ENCODE results near the gene HDGFL2. TPM values are rescaled to one million over a fixed set of nuclear protein-coding genes. Genes with fewer than 3 reads are reported as not detected.

The HDGFL2 gene
- total RNA-seq (2021; ENCODE audit: unreplicated experiment) (75.2 TPM), Bru-seq, nascent RNA (percentile 51 among the genes with signal in this experiment), BruChase-seq, experiment 1, labeled RNA remaining after a 6-hour chase (percentile 64 among the genes with signal in this experiment), BruChase-seq, experiment 2, labeled RNA remaining after a 2-hour chase (percentile 60 among the genes with signal in this experiment)
- polyA plus RNA-seq (2012): 47.5 and 53.8 TPM in 2 replicates
- long read RNA-seq, transcript HDGFL2-210 (16 exons, 2,255 nt): minor isoform, 30 of 228 reads
- long read RNA-seq, transcript HDGFL2-208 (16 exons, 2,281 nt): major isoform, 84 of 228 reads
- long read RNA-seq, partial matches to known transcripts: 107 of 228 reads
- long read RNA-seq, other reads (novel, unspliced or antisense): 7 of 228 reads

DNA sequence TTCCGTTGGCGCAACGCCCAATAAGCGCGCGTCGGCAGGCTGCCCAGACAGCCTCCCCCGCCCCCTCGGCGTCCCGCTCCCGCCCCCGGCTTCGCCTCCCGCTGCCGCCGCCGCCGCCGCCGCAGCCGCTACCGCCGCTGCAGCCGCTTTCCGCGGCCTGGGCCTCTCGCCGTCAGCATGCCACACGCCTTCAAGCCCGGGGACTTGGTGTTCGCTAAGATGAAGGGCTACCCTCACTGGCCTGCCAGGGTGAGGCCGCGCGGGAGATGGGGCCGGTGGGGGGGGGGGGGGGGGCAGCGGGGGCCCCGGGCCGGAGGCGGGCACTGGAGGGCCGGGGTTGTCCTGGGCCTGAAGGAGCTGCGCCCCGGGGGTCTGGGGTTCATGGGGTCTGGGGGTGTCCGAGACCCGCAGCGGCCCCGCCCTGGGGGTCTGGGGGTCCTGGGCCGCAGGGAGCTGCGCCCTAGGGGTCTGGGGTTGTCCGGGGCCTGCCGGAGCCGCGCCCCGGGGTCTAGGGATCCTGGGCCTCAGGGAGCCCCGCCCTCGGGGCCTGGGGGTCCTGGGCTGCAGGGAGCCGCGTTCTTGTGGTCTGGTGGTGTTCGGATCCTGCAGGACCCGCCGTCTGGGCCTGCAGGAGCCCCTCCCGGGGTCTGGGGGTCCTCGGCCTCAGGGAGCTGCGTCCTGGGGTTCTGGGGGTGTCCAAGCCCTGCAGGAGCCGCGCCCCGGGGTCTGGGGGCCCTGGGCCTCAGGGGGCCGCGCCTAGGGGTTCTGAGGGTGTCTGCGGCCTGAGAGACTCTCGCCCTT, at the start of gene HDGFL2:
Gene HDGFL2 (plus strand): TSS at position 124 of the 801 bp plus-strand sequence. CDS start 54 bp downstream, at position 178.
- intact Hi-C loops (cut with micrococcal nuclease): no loop called here

DNA sequence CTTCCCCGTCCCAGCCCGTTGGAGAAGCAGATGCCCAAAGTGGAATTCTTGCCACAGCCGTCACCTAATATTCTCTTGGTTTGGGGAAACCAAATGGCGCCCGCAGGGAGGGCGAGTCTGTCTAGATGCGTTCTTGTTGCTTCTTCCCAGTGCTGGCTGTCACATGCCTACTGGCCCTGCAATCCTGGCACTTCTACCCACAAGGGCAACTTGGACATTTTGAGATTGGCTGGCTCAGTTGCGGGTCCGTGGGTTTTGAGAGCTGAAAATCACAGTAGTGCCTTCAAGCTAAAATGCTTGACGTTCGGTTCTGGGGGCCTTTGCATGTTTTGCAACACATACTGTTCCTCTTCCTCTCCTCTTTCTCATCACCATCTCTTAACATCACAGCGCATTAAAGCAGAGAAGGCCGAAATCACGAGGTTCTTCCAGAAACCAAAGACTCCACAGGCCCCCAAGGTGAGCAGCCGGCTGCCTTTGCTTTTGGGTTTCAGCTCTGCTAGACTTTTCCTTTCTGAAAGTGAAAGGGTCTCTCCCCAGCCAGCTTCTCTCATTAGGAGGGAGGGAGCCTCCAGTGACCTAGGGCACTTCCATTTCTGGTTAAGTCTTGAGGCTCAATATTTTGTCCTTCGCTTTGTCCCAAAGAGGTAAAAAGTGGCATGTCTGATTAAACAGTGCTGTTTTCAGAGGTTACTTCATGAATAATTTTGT, 48.5 kb upstream of the HDGFL2 start:
- H3K9me3 ChIP-seq (ENCODE audit: control insufficient read depth in 1 of 2, insufficient read depth in 1 of 2, low read depth in 1 of 2, low read length in 2 of 2): no peaks in the 10 kb centered on the region
- no peak overlapping the region for H2AFZ ChIP-seq (ENCODE audit: low read depth, low read length, poor library complexity, severe bottlenecking)
- no peaks in the 10 kb centered on the region for H3K9me2 ChIP-seq (ENCODE audit: insufficient read depth)
- ChIA-PET CTCF (no interaction called here), RAD21 (ENCODE audit: low non-redundant PET in 1 of 2, low total read pairs in 2 of 2, uncharacterized antibody in 2 of 2, unreplicated experiment in 2 of 2) (no interaction called here), POLR2A (no interaction called here)
- H3K79me2 ChIP-seq (ENCODE audit: insufficient read depth, low read length): peaks cover 33% of the 10 kb centered on the region
- DNase-seq (ENCODE audit: low read depth, low spot score) (no peak), ATAC-seq (no peak)
- H3K4me3 ChIP-seq (replicated peaks in 1 of 2; ENCODE audit: low read depth in 1 of 2, low read length in 2 of 2): no peak overlapping the region
- H3K4me2 ChIP-seq (ENCODE audit: low read length): no peak overlapping the region
- no TSS peak for BruUV-seq (replicated peaks)
- intact Hi-C loops (cut with micrococcal nuclease): no loop called here
- no peak overlapping the region for H3K9ac ChIP-seq (ENCODE audit: low read length)
- no peak for TF ChIP-seq JUND (IDR thresholded peaks at IDR 0.05)
- no peak for TF ChIP-seq EGR1 (IDR thresholded peaks at IDR 0.05; ENCODE audit: low read depth)
- TF ChIP-seq EZH2 (IDR thresholded peaks at IDR 0.05): no peak
- TF ChIP-seq POLR2A (IDR thresholded peaks at IDR 0.05; ENCODE audit: borderline replicate concordance, extremely low read depth, insufficient read depth, insufficient read length): no peak
- TF ChIP-seq, protein P1, sequence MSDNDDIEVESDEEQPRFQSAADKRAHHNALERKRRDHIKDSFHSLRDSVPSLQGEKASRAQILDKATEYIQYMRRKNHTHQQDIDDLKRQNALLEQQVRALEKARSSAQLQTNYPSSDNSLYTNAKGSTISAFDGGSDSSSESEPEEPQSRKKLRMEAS (IDR thresholded peaks at IDR 0.05): no peak
- no peak for TF ChIP-seq FOSL1 (IDR thresholded peaks at IDR 0.05; ENCODE audit: low read depth)
- TF ChIP-seq, protein P2, sequence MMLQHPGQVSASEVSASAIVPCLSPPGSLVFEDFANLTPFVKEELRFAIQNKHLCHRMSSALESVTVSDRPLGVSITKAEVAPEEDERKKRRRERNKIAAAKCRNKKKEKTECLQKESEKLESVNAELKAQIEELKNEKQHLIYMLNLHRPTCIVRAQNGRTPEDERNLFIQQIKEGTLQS (IDR thresholded peaks at IDR 0.05): no peak
- no peak for TF ChIP-seq TCF7L2 (IDR thresholded peaks at IDR 0.05; ENCODE audit: borderline replicate concordance, extremely low read depth, insufficient read depth, insufficient read length)
- no peak for TF ChIP-seq ZFX (IDR thresholded peaks at IDR 0.05)
- TF ChIP-seq CBX3 (IDR thresholded peaks at IDR 0.05; ENCODE audit: low read depth): no peak
- TF ChIP-seq SRF (IDR thresholded peaks at IDR 0.05; ENCODE audit: low read depth): no peak
- no peak for TF ChIP-seq RAD21 (IDR thresholded peaks at IDR 0.05; ENCODE audit: low read depth)
- H3K27ac ChIP-seq (ENCODE audit: low read depth, low read length): no peak overlapping the region
- H3K36me3 ChIP-seq (ENCODE audit: control insufficient read depth in 1 of 2, insufficient read depth in 2 of 2, low read length in 2 of 2): peaks cover 31 to 36% of the 10 kb centered on the region in 2 experiments
- H4K20me1 ChIP-seq (ENCODE audit: insufficient read depth): no peaks in the 10 kb centered on the region
- no peaks in the 10 kb centered on the region for H3K27me3 ChIP-seq (ENCODE audit: insufficient read depth, low read length)
- no peaks in the 10 kb centered on the region for H3K4me1 ChIP-seq (ENCODE audit: control insufficient read depth in 1 of 2, insufficient read depth in 2 of 2, low read length in 2 of 2)

More for the DNA sequence above, at the start of gene HDGFL2:
- H3K4me1 ChIP-seq (ENCODE audit: control insufficient read depth in 1 of 2, insufficient read depth in 2 of 2, low read length in 2 of 2): peaks cover 14 to 29% of the 10 kb centered on the region in 2 experiments
- peak within 1 kb of the TSS; percentile 99 for H3K4me2 ChIP-seq (ENCODE audit: low read length)
- H3K27me3 ChIP-seq (ENCODE audit: insufficient read depth, low read length): no peaks in the 10 kb centered on the region
- peak within 1 kb of the TSS; percentile 93 for H3K27ac ChIP-seq (ENCODE audit: low read depth, low read length)
- POLR2A ChIA-PET: interaction anchor here (1.0 to 2.3 kb wide), 8 partner anchors 9 to 395 kb away, joined by 3 to 8 read pairs (median 4); partner anchors contain the start of genes CHAF1A, PLIN3 and PLIN5
- peak within 1 kb of the TSS; percentile 91 to 92 for H3K4me3 ChIP-seq (replicated peaks in 1 of 2; ENCODE audit: low read depth in 1 of 2, low read length in 2 of 2)
- peak within 1 kb of the TSS; percentile 92 for H3K9ac ChIP-seq (ENCODE audit: low read length)
- peaks cover 27% of the 10 kb centered on the region for H3K79me2 ChIP-seq (ENCODE audit: insufficient read depth, low read length)
- peak within 1 kb of the TSS; percentile 95 for H2AFZ ChIP-seq (ENCODE audit: low read depth, low read length, poor library complexity, severe bottlenecking)
- no peaks in the 10 kb centered on the region for H3K9me2 ChIP-seq (ENCODE audit: insufficient read depth)
- H3K36me3 ChIP-seq (ENCODE audit: control insufficient read depth in 1 of 2, insufficient read depth in 2 of 2, low read length in 2 of 2): peaks cover 6 to 10% of the 10 kb centered on the region in 2 experiments; a peak in 3 of 4 replicates
- peak; percentile 52; the same call in 1 of the 2 replicates for TF ChIP-seq ZFX (IDR thresholded peaks at IDR 0.05)
- no peak; the same call in 1 of the 2 replicates for TF ChIP-seq EGR1 (IDR thresholded peaks at IDR 0.05; ENCODE audit: low read depth)
- BruUV-seq (replicated peaks): no TSS peak
- CTCF ChIA-PET: interaction anchor here (1.3 to 1.5 kb wide), 3 partner anchors 51 to 130 kb away, joined by 3 to 7 read pairs (median 4); no protein-coding TSS in a partner anchor
- no peaks in the 10 kb centered on the region for H3K9me3 ChIP-seq (ENCODE audit: control insufficient read depth in 1 of 2, insufficient read depth in 1 of 2, low read depth in 1 of 2, low read length in 2 of 2)
- ATAC-seq: peak; percentile 2; the same call in 1 of the 2 replicates
- no peaks in the 10 kb centered on the region for H4K20me1 ChIP-seq (ENCODE audit: insufficient read depth)
- no peak for DNase-seq (ENCODE audit: low read depth, low spot score)
- RAD21 ChIA-PET (ENCODE audit: low non-redundant PET in 1 of 2, low total read pairs in 2 of 2, uncharacterized antibody in 2 of 2, unreplicated experiment in 2 of 2): interaction anchor here in 1 of 2 experiments (1.3 kb wide), 1 partner anchor 97 kb away, joined by 3 read pairs; no protein-coding TSS in a partner anchor
